ENCODE data around the gene ENPP1. TPM values are rescaled to one million over a fixed set of nuclear protein-coding genes. Genes with fewer than 3 reads are reported as not detected.

The ENPP1 gene
- total and polyA plus RNA-seq, 2 of the 4 experiments (the other 2 are of a cell fraction) = 10.9 to 38.9 TPM

GRCh38 chr6:131890091-131890490, 82.3 kb downstream of the ENPP1 start:
- no peaks in the 10 kb centered on the region for H3K36me3 ChIP-seq (ENCODE audit: control insufficient read depth, insufficient read depth, low read length)
- H3K14ac ChIP-seq (replicated peaks; ENCODE audit: low read depth, low read length) = no peak overlapping the region
- no peaks in the 10 kb centered on the region; the same call in 1 of the 2 replicates for H3K9me1 ChIP-seq (ENCODE audit: insufficient read depth, low read length)
- no peaks in the 10 kb centered on the region for H3K79me1 ChIP-seq (ENCODE audit: low read depth in 1 of 2, low read length in 2 of 2)
- in situ Hi-C loops (cut with MboI; ENCODE audit: low sequenced_read_pairs) (no loop called here), dilution Hi-C loops (cut with HindIII; ENCODE audit: low sequenced_read_pairs, unreplicated experiment) (no loop called here), intact Hi-C loops (cut with micrococcal nuclease) (loop anchor here (5.0 kb wide), 1 partner anchor 103 kb away; no protein-coding TSS in a partner anchor)
- no peak overlapping the region for H2BK120ac ChIP-seq (ENCODE audit: low read depth, low read length)
- no CpG with 5 or more reads among the region's 3 CpGs for WGBS, 2 experiments (ENCODE audit: extremely low coverage in 2 of 2, insufficient read length in 1 of 2)
- no peak overlapping the region for H3K4me2 ChIP-seq (ENCODE audit: low read depth, low read length)
- no peak overlapping the region for H2AFZ ChIP-seq (replicated peaks; ENCODE audit: low read length, poor library complexity)
- no peak overlapping the region for H2AK9ac ChIP-seq (replicated peaks; ENCODE audit: low read depth, low read length, poor library complexity)
- no peaks in the 10 kb centered on the region for H3K9me3 ChIP-seq (ENCODE audit: control insufficient read depth, insufficient read depth, low read length)
- no peak overlapping the region for H4K8ac ChIP-seq (ENCODE audit: low read depth in 2 of 2, low read length in 2 of 2)
- H3K4me1 ChIP-seq (ENCODE audit: control insufficient read depth, insufficient read depth, low read length) = 0 out of 2 replicates have a peak, but pooled peaks cover 3% of the 10 kb centered on the region
- H2BK20ac ChIP-seq (ENCODE audit: low read depth, low read length) = no peak overlapping the region
- ATAC-seq (ENCODE audit: low read depth) (no peak), DNase-seq (no peak)
- no peak overlapping the region for H3K18ac ChIP-seq (ENCODE audit: low read depth, low read length)
- H3K23ac ChIP-seq (ENCODE audit: low read depth, low read length) = no peak overlapping the region
- no peak overlapping the region for H3K56ac ChIP-seq (ENCODE audit: extremely low read depth, insufficient read depth, low read length)
- no peaks in the 10 kb centered on the region for H4K20me1 ChIP-seq (ENCODE audit: insufficient read depth, low read length)
- no peak overlapping the region for H4K91ac ChIP-seq (ENCODE audit: insufficient read depth, low read depth, low read length)
- no peak overlapping the region for H2BK15ac ChIP-seq (ENCODE audit: low read depth, low read length)
- CTCF ChIA-PET = interaction anchor here (0.5 kb wide), 1 partner anchor 237 kb away, joined by 3 read pairs; no protein-coding TSS in a partner anchor
- no peak overlapping the region for H2AK5ac ChIP-seq (ENCODE audit: low read depth, low read length)
- H3K27ac ChIP-seq (ENCODE audit: insufficient read depth, low read length) = no peak overlapping the region
- POLR2A ChIA-PET (ENCODE audit: unreplicated experiment) = no interaction called here
- no TSS peak for BruUV-seq (replicated peaks)
- H3K4me3 ChIP-seq (ENCODE audit: insufficient read depth, low read depth, low read length) = no peak overlapping the region
- H4K5ac ChIP-seq (ENCODE audit: low read depth, low read length) = no peak overlapping the region
- no peaks in the 10 kb centered on the region for H3K27me3 ChIP-seq (ENCODE audit: control insufficient read depth, insufficient read depth, low read length)
- no peak overlapping the region for H3K4ac ChIP-seq (ENCODE audit: low read depth, low read length)
- TF ChIP-seq POLR2A (IDR thresholded peaks at IDR 0.05; ENCODE audit: low read depth, low read length) = no peak
- no peak overlapping the region for H3K9ac ChIP-seq (ENCODE audit: low read depth, low read length)
- no peak overlapping the region for H2BK5ac ChIP-seq (ENCODE audit: low read depth, low read length, poor library complexity, severe bottlenecking)

All from IMR-90 (cell line).